Medulla oblongata (tissue), 1 donor: Measurements from ENCODE around the gene CERS6.
A peak's percentile ranks its signal among the peaks of the same experiment; 100 is the strongest.

Experiments
- DNase-seq: peaks from one replicate; pipeline ENCODE4 v3.0.0-alpha.2; 2015; ENCODE audit errors: extremely low spot score

The CERS6 gene

DNA sequence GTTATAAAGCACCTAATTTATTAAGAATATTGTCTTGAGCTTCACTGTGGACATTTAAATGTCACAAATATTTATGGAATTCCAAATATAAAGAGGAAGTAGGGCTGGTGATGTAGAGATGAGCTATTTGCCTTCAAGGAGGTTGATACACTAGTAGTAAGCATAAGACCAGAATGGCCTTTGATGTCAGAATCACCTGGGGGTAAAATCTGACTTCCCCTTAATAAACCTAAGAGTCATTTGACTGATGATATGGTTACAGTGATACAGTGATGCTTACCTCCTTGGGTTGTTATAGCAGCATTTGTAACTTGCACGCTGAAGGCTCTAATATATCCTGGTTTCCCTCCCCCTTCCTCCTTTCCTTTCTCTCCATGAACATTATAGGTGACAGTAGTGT, 143.7 kb downstream of the CERS6 start:
- DNase-seq, result no peak

GRCh38 chr2:168600949-168601348, 144.9 kb downstream of the CERS6 start:
- no peak for DNase-seq

GRCh38 chr2:168601741-168602140, 145.7 kb downstream of the CERS6 start:
- no peak for DNase-seq

DNA sequence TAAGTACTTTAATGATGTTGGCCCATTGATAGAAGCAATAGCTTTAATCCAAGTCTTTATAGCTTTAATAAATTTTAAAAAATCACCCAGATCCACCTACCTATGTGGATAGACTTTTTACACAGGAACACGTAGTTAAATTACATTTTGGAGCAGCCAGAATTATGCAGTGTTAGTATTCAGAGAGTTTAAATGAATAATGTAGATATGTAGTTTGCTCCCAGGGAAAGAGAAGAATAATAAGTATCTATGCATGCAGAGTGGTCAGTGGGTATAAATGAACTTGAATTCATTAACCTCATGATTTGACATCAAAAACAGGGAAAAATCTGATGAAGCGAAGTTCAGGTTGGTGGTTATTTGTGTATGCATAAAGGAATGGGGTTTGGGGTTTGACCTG, 146.3 kb downstream of the CERS6 start:
- DNase-seq, result no peak

GRCh38 chr2:168602846-168603401, 146.9 kb downstream of the CERS6 start:
- DNase-seq, result no peak

GRCh38 chr2:168603439-168603961, 147.4 kb downstream of the CERS6 start:
- no peak for DNase-seq

DNA sequence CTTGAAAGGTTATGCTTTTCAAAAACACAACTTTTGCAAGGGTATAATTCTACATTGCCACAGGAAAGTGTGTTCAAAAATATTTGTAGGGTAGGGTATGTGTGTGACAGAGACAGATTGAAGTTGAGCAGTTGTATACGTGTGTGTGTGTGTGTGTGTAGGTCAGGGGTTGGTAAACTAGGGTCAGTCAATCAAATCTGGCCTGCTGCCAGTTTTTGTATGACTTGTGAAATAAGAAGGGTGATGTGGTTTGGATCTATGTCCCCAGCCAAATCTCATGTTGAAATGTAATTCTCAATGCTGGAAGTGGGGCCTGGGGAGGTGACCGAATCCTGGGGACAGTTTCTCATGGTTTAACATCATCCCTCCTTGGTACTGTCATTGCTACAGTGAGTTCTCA, 148.2 kb downstream of the CERS6 start:
- no peak for DNase-seq

GRCh38 chr2:168607992-168608391, 151.9 kb downstream of the CERS6 start:
- DNase-seq, result no peak

GRCh38 chr2:168608796-168609195, 152.7 kb downstream of the CERS6 start:
- DNase-seq, result no peak

DNA sequence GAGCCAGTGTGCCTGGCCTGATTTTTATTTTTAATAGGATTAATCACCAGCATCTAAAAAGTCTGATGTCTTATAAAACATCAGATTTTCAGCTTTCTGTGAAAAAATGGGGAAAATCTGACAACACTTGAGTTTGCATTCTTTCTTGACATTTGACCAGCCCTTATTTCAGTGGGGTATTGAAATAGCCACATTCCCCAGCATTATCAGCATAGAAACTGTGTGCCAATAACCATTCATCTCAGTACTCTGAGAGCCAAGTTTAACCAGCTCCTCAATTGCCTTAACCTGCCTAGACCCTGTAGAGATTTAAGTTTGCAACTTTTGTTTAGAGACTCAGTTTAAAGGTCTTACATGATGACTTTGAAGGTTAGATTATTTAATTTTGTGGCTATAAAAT, 155.0 kb downstream of the CERS6 start:
- no peak for DNase-seq

- no peak for DNase-seq
These were observed 156.0 kb downstream of the CERS6 start for GRCh38 chr2:168611896-168612650.

DNA sequence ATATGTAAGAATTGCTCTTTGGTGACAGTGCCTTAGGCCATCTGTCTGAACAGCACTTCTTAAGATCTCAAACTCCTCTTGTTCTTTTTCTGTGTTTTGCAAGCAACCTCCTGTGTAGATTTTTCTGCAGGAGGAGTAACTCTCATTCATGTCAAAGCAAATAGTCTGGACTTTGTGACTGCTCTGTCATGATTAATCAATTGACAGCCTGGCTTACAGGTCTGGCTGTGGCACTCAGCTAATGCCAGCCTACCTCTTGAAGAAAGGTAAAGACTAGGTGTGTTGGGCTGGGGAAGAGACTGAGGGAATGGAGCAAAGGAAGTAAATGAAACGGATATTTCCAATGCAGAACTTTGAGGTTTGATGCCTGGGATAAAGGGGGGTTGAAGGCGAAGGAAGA, 156.6 kb downstream of the CERS6 start:
- DNase-seq, result no peak

DNA sequence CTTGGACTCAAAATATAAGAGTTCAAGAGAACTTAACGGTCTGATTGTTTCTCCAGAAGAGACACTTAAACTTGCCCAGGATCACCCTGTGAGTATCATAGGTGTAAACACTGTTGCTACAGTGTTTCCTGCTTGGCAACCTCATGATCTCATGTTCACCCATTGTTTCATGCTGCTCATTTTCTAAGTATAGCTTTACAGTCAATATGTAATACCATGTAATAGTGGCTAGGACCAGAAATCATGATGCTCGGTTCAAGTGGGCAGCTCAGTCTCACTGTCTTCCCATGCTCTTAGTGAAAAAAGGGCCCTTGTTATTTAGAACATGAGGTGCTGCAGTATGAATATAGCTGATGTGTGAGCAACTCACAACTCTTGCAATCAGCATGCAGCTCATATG, 157.5 kb downstream of the CERS6 start:
- DNase-seq, result no peak

- DNase-seq, result no peak
These were observed 158.3 kb downstream of the CERS6 start for GRCh38 chr2:168614172-168615018.

- DNase-seq, result no peak
These were observed 164.5 kb downstream of the CERS6 start for GRCh38 chr2:168620554-168620953.

DNA sequence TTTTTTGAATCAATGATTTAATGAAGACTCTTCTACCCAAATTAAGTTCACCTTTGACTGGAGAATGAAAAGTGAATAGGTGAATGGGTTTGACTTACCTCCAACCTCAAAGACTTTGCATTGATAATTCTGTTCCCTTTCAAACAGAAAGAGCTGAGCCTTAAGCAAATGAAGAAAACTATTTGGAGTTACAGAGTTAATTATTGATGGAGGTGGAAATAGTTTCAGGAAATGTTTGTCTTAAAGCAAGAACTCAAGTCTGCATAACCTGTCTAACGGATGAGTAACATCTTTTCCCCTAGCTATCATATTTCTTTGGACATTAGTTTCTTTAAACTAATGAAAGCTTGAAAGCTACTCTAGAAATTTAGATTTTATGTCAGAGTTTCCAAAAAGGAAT, 166.5 kb downstream of the CERS6 start:
- no peak for DNase-seq

- DNase-seq, result no peak
These were observed 168.0 kb downstream of the CERS6 start for GRCh38 chr2:168624028-168624427.

GRCh38 chr2:168626096-168626495, 170.0 kb downstream of the CERS6 start:
- DNase-seq, result no peak

- DNase-seq, result no peak
These were observed 170.6 kb downstream of the CERS6 start for GRCh38 chr2:168626647-168627046.

- no peak for DNase-seq
These were observed 176.6 kb downstream of the CERS6 start for GRCh38 chr2:168632709-168633121.

DNA sequence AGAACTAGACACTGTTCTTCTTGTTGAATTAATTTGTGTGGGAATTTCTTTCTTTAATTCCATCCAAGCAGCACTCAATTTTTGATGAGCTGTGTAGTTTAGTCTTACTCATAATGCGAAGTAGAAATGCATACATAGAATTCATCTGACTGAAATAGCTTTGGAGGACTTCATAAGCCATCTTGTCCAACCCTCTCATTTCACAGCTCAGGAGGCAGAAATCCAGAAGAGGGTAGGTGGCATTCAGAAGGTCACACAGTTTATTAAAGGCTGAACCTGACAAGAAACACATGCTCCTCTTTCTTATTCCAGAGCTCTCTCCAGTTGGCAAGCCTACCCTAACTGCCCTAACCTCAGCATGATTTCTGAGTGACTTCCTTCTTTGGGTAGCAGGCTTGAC, 177.1 kb downstream of the CERS6 start:
- peak; percentile 32 for DNase-seq

GRCh38 chr2:168633895-168634294, 177.8 kb downstream of the CERS6 start:
- no peak for DNase-seq
